ENCODE results near the gene COA3.

COA3 gene

DNA sequence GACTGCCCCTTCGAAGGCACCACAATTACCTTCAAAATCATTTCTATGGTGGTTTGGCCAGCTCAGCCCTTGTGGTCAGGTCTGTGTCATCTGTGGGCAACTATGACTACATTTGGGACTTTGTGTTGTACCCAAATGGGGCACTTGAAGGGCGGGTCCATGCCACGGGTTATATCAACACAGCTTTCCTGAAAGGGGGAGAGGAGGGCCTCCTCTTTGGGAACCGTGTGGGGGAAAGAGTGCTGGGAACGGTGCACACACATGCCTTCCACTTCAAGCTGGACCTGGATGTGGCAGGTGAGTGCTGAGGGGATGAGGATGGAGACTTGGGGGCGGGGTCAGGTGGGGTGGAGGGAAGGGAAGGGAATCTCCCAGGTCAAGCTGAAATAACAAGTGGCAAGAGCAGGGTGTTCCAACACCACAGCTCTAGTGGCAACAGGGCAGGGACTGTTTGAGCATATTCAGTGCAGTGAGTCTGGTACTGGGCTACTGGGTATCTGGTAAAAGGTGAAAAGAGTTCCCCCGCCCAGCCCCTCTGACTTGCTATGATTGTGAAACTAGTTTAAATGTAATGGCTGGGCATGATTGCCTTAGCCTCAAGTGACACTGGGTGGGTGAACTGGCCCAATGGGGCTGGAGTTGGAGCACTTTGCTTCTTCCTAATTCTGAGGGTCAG lies 47.6 kb upstream of the COA3 start:
- H3K36me3 ChIP-seq (ENCODE audit: low read length): peaks cover 11% of the 10 kb centered on the region
- H3K4me2 ChIP-seq (ENCODE audit: low read depth, low read length, poor library complexity, severe bottlenecking): no peak overlapping the region
- no peaks in the 10 kb centered on the region for H3K9me3 ChIP-seq (ENCODE audit: insufficient read depth, low read length)
- no peak for TF ChIP-seq CTCF (IDR thresholded peaks at IDR 0.05; ENCODE audit: insufficient read depth, low read length, poor library complexity, severe bottlenecking)
- no peak for TF ChIP-seq EZH2phosphoT487 (conservative IDR thresholded peaks at IDR 0.05; ENCODE audit: low read length)
- no peaks in the 10 kb centered on the region for H3K9me2 ChIP-seq (replicated peaks; ENCODE audit: insufficient read depth, low read length)
- no peaks in the 10 kb centered on the region for H4K20me1 ChIP-seq (ENCODE audit: low read depth, low read length)
- H3K27me3 ChIP-seq (ENCODE audit: low read length): no peaks in the 10 kb centered on the region
- H2AFZ ChIP-seq (ENCODE audit: low read depth, low read length, severe bottlenecking): no peak overlapping the region
- no peaks in the 10 kb centered on the region for H3K79me2 ChIP-seq (ENCODE audit: insufficient read depth, low read length)
- H3K27ac ChIP-seq (ENCODE audit: low read depth, low read length): no peak overlapping the region
- no peak overlapping the region for H3K9ac ChIP-seq (ENCODE audit: low read length)
- no peak overlapping the region for H3K4me3 ChIP-seq (ENCODE audit: insufficient read depth, low read length, poor library complexity, severe bottlenecking)
- H3F3A ChIP-seq (ENCODE audit: insufficient read depth): no peaks in the 10 kb centered on the region

DNA sequence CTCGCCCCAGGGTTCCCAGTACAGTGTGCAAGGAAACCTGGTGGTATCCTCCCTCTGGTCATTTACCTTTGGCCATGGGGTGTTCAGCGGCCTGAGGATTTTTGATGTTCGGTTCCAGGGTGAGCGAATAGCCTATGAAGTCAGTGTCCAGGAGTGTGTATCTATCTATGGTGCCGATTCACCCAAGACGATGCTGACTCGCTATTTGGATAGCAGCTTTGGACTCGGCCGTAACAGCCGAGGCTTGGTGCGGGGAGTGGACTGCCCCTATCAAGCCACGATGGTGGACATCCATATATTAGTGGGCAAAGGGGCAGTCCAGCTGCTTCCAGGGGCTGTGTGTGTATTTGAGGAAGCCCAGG lies 47.0 kb upstream of the COA3 start:
- no peak overlapping the region for H3K4me3 ChIP-seq (ENCODE audit: insufficient read depth, low read length, poor library complexity, severe bottlenecking)
- no peaks in the 10 kb centered on the region for H4K20me1 ChIP-seq (ENCODE audit: low read depth, low read length)
- peaks cover 11% of the 10 kb centered on the region for H3K36me3 ChIP-seq (ENCODE audit: low read length)
- H2AFZ ChIP-seq (ENCODE audit: low read depth, low read length, severe bottlenecking): no peak overlapping the region
- H3K9me2 ChIP-seq (replicated peaks; ENCODE audit: insufficient read depth, low read length): no peaks in the 10 kb centered on the region
- H3K27me3 ChIP-seq (ENCODE audit: low read length): no peaks in the 10 kb centered on the region
- H3K4me2 ChIP-seq (ENCODE audit: low read depth, low read length, poor library complexity, severe bottlenecking): no peak overlapping the region
- H3F3A ChIP-seq (ENCODE audit: insufficient read depth): no peaks in the 10 kb centered on the region
- TF ChIP-seq CTCF (IDR thresholded peaks at IDR 0.05; ENCODE audit: insufficient read depth, low read length, poor library complexity, severe bottlenecking) (no peak), EZH2phosphoT487 (conservative IDR thresholded peaks at IDR 0.05; ENCODE audit: low read length) (no peak)
- no peaks in the 10 kb centered on the region for H3K79me2 ChIP-seq (ENCODE audit: insufficient read depth, low read length)
- no peak overlapping the region for H3K27ac ChIP-seq (ENCODE audit: low read depth, low read length)
- H3K9me3 ChIP-seq (ENCODE audit: insufficient read depth, low read length): no peaks in the 10 kb centered on the region
- H3K9ac ChIP-seq (ENCODE audit: low read length): no peak overlapping the region

GRCh38 chr17:42844761-42845555 lies 46.5 kb upstream of the COA3 start:
- Histone ChIP-seq H3K9me2 (replicated peaks; ENCODE audit: insufficient read depth, low read length) (no peaks in the 10 kb centered on the region), H3K36me3 (ENCODE audit: low read length) (peaks cover 11% of the 10 kb centered on the region), H2AFZ (ENCODE audit: low read depth, low read length, severe bottlenecking) (no peak overlapping the region), H3K27ac (ENCODE audit: low read depth, low read length) (no peak overlapping the region), H3K79me2 (ENCODE audit: insufficient read depth, low read length) (no peaks in the 10 kb centered on the region), H3K9ac (ENCODE audit: low read length) (no peak overlapping the region), H3K9me3 (ENCODE audit: insufficient read depth, low read length) (no peaks in the 10 kb centered on the region), H3K4me3 (ENCODE audit: insufficient read depth, low read length, poor library complexity, severe bottlenecking) (no peak overlapping the region), H3F3A (ENCODE audit: insufficient read depth) (no peaks in the 10 kb centered on the region), H4K20me1 (ENCODE audit: low read depth, low read length) (no peaks in the 10 kb centered on the region), H3K27me3 (ENCODE audit: low read length) (no peaks in the 10 kb centered on the region), H3K4me2 (ENCODE audit: low read depth, low read length, poor library complexity, severe bottlenecking) (no peak overlapping the region)
- TF ChIP-seq CTCF (IDR thresholded peaks at IDR 0.05; ENCODE audit: insufficient read depth, low read length, poor library complexity, severe bottlenecking) (no peak), EZH2phosphoT487 (conservative IDR thresholded peaks at IDR 0.05; ENCODE audit: low read length) (no peak)

All from SU-DHL-6 (cell line).